Vagina (tissue), 2 donors: ENCODE measurements around the gene LRRFIP2. TPM values are rescaled to one million over a fixed set of nuclear protein-coding genes. Genes with fewer than 3 reads are reported as not detected.

Experiments used
- DNase-seq, 2 donors: peaks; one replicate each; pipeline ENCODE4 v3.0.0-alpha.2; 2017; ENCODE audit errors: extremely low spot score in 2 of 2
- H3K27ac ChIP-seq: fragments of 200-600 bp; sonication (generic); one replicate; pipeline ENCODE4 v1.5.1; 2019
- H3K27me3 ChIP-seq: fragments of 200-600 bp; sonication (generic); one replicate; pipeline ENCODE4 v1.5.1; 2019
- H3K36me3 ChIP-seq, 2 donors: fragments of 200-600 bp; sonication (generic); one replicate each; pipeline ENCODE4 v1.5.1; 2017 to 2019
- H3K4me1 ChIP-seq: fragments of 200-600 bp; sonication (generic); one replicate; pipeline ENCODE4 v1.5.1; 2019
- H3K4me3 ChIP-seq, 2 donors: fragments of 200-600 bp; sonication (generic); 1 replicate in 1 of 2; 2 replicates in 1 of 2; pipeline ENCODE4 v1.5.1; 2016 to 2019
- H3K9me3 ChIP-seq: fragments of 200-600 bp; sonication (generic); one replicate; pipeline ENCODE4 v1.5.1; 2019
- CTCF ChIP-seq, 3 experiments: fragments of 450-650 bp in 2 of 3; fragments of 200-600 bp in 1 of 3; sonication (generic) in 1 of 3; IDR thresholded peaks; one replicate each; pipeline ENCODE4 v1.5.1; 2017 to 2019; ENCODE audit warnings: antibody characterized with exemption in 3 of 3, mild to moderate bottlenecking in 2 of 3, moderate library complexity in 2 of 3
- POLR2A ChIP-seq, 2 donors: fragments of 450-650 bp; IDR thresholded peaks; one replicate each; pipeline ENCODE4 v1.6.1; 2017; ENCODE audit warnings: antibody characterized with exemption in 2 of 2, mild to moderate bottlenecking in 2 of 2, moderate library complexity in 2 of 2
- POLR2AphosphoS5 ChIP-seq, 2 donors: sonication (generic); formaldehyde crosslinking; IDR thresholded peaks; one replicate each; pipeline ENCODE4 v1.9.0; 2017; ENCODE audit warnings: antibody characterized with exemption in 2 of 2, mild to moderate bottlenecking in 2 of 2, low read depth in 1 of 2; ENCODE audit not compliant: insufficient read depth in 1 of 2
- intact Hi-C: fragments of 100-400 bp; cut with DNase I; formaldehyde crosslinking; loops from one replicate; pipeline ENCODE4 v1.15.1; 2023
- total RNA-seq: library from RNA; depleted of rRNA; stranded (reverse); fragments of >200 nt; gene quantifications from one replicate; pipeline ENCODE4 v1.2.3, GENCODE V29; 2016

Gene LRRFIP2
- total RNA-seq, 1 donor from 2014 or later: 74.2 TPM

- H3K4me1 ChIP-seq: peaks cover 11% of the 10 kb centered on the region
- intact Hi-C loops: no loop called here
- no peak overlapping the region for H3K27ac ChIP-seq
Observed at GRCh38 chr3:37118163-37118562, 56.2 kb downstream of the LRRFIP2 start.

GRCh38 chr3:37117548-37117947 lies 56.8 kb downstream of the LRRFIP2 start:
- no peaks in the 10 kb centered on the region for H3K9me3 ChIP-seq
- DNase-seq: no peak
- H3K4me1 ChIP-seq: peaks cover 11% of the 10 kb centered on the region
- H3K4me3 ChIP-seq: no peak overlapping the region
- no peak overlapping the region for H3K27ac ChIP-seq
- TF ChIP-seq POLR2A (IDR thresholded peaks at IDR 0.05): no peak
- TF ChIP-seq POLR2AphosphoS5 (IDR thresholded peaks at IDR 0.05; ENCODE audit: insufficient read depth in 1 of 2, low read depth in 1 of 2): no peak
- TF ChIP-seq CTCF (IDR thresholded peaks at IDR 0.05): no peak
- no peaks in the 10 kb centered on the region for H3K27me3 ChIP-seq
- intact Hi-C loops: no loop called here
- no peaks in the 10 kb centered on the region for H3K36me3 ChIP-seq

More at GRCh38 chr3:37118163-37118562, 56.2 kb downstream of the LRRFIP2 start:
- DNase-seq: no peak
- no peaks in the 10 kb centered on the region for H3K9me3 ChIP-seq
- no peak overlapping the region for H3K4me3 ChIP-seq
- TF ChIP-seq POLR2AphosphoS5 (IDR thresholded peaks at IDR 0.05; ENCODE audit: insufficient read depth in 1 of 2, low read depth in 1 of 2) (no peak), POLR2A (IDR thresholded peaks at IDR 0.05) (no peak), CTCF (IDR thresholded peaks at IDR 0.05) (no peak)
- H3K36me3 ChIP-seq: no peaks in the 10 kb centered on the region
- no peaks in the 10 kb centered on the region for H3K27me3 ChIP-seq

- no peak overlapping the region for H3K4me3 ChIP-seq
- H3K27me3 ChIP-seq: no peaks in the 10 kb centered on the region
- H3K9me3 ChIP-seq: no peaks in the 10 kb centered on the region
- TF ChIP-seq POLR2AphosphoS5 (IDR thresholded peaks at IDR 0.05; ENCODE audit: insufficient read depth in 1 of 2, low read depth in 1 of 2): no peak
- H3K4me1 ChIP-seq: peaks cover 11% of the 10 kb centered on the region
- H3K27ac ChIP-seq: no peak overlapping the region
- intact Hi-C loops: no loop called here
- H3K36me3 ChIP-seq: no peaks in the 10 kb centered on the region
- DNase-seq: no peak
Observed at GRCh38 chr3:37116998-37117397, 57.4 kb downstream of the LRRFIP2 start.

- no peak overlapping the region for H3K27ac ChIP-seq
- H3K4me1 ChIP-seq: peaks cover 6% of the 10 kb centered on the region
- H3K36me3 ChIP-seq: no peaks in the 10 kb centered on the region
- TF ChIP-seq CTCF (IDR thresholded peaks at IDR 0.05): no peak
- no peak for TF ChIP-seq POLR2A (IDR thresholded peaks at IDR 0.05)
- TF ChIP-seq POLR2AphosphoS5 (IDR thresholded peaks at IDR 0.05; ENCODE audit: insufficient read depth in 1 of 2, low read depth in 1 of 2): no peak
- H3K4me3 ChIP-seq: no peak overlapping the region
- H3K27me3 ChIP-seq: no peaks in the 10 kb centered on the region
- intact Hi-C loops: no loop called here
- DNase-seq: no peak
- H3K9me3 ChIP-seq: no peaks in the 10 kb centered on the region
Observed at GRCh38 chr3:37115446-37115845, 58.9 kb downstream of the LRRFIP2 start.

- H3K36me3 ChIP-seq: no peaks in the 10 kb centered on the region
- intact Hi-C loops: no loop called here
- H3K27me3 ChIP-seq: no peaks in the 10 kb centered on the region
- H3K4me1 ChIP-seq: peaks cover 5% of the 10 kb centered on the region
- H3K9me3 ChIP-seq: no peaks in the 10 kb centered on the region
- no peak for DNase-seq
- H3K4me3 ChIP-seq: no peak overlapping the region
- TF ChIP-seq CTCF (IDR thresholded peaks at IDR 0.05): no peak
- TF ChIP-seq POLR2A (IDR thresholded peaks at IDR 0.05): no peak
- peak in 1 of 2 donors; percentile 24 for TF ChIP-seq POLR2AphosphoS5 (IDR thresholded peaks at IDR 0.05; ENCODE audit: insufficient read depth in 1 of 2, low read depth in 1 of 2)
- H3K27ac ChIP-seq: no peak overlapping the region
Observed at GRCh38 chr3:37114251-37115145, 59.9 kb downstream of the LRRFIP2 start.
